CD14-positive monocyte (primary cell): Measurements from ENCODE around the gene TGFB1I1. TPM values are rescaled to one million over a fixed set of nuclear protein-coding genes. Genes with fewer than 3 reads are reported as not detected.
"Not testable (repeated sequence)": the region's sequence is repeated elsewhere in the genome, so short reads cannot be mapped to it uniquely, and the experiment has no call there.

ENCODE experiments used
- DNase-seq, 3 donors: peaks; one replicate each; pipeline ENCODE4 v3.0.0-alpha.2; 2011 to 2022
- H2AFZ ChIP-seq: 2 replicates; pipeline ENCODE4 v1.6.0; 2012; ENCODE audit warnings: mild to moderate bottlenecking, low read depth, low read length, inconsistent platforms; ENCODE audit not compliant: insufficient read depth, poor library complexity, severe bottlenecking
- H3K27ac ChIP-seq, 2 donors: 1 replicate in 1 of 2; 2 replicates in 1 of 2; pipeline ENCODE4 v1.5.1; 2012 to 2013; ENCODE audit warnings: low read length in 2 of 2, control low read depth in 1 of 2, inconsistent platforms in 1 of 2, low read depth in 1 of 2, mild to moderate bottlenecking in 1 of 2
- H3K27me3 ChIP-seq, 2 donors: one replicate each; pipeline versions ENCODE4 v1.6.0 to v1.6.1; 2011 to 2013; ENCODE audit warnings: low read length in 2 of 2; ENCODE audit not compliant: control insufficient read depth in 2 of 2, insufficient read depth in 2 of 2
- H3K36me3 ChIP-seq, 2 donors: replicated peaks in 1 of 2; 1 replicate in 1 of 2; 2 replicates in 1 of 2; pipeline versions ENCODE4 v1.5.1 to v1.6.1; 2012 to 2013; ENCODE audit warnings: low read length in 2 of 2, control low read depth in 1 of 2, inconsistent platforms in 1 of 2, mild to moderate bottlenecking in 1 of 2; ENCODE audit not compliant: insufficient read depth in 2 of 2, control insufficient read depth in 1 of 2
- H3K4me1 ChIP-seq, 2 donors: 1 replicate in 1 of 2; 2 replicates in 1 of 2; pipeline versions ENCODE4 v1.5.1 to v1.6.1; 2012 to 2013; ENCODE audit warnings: low read length in 2 of 2, control low read depth in 1 of 2, inconsistent platforms in 1 of 2, mild to moderate bottlenecking in 1 of 2, moderate library complexity in 1 of 2; ENCODE audit not compliant: insufficient read depth in 2 of 2, control insufficient read depth in 1 of 2
- H3K4me2 ChIP-seq: replicated peaks from 2 replicates; pipeline ENCODE3; 2012; ENCODE audit warnings: low read length, moderate library complexity, mild to moderate bottlenecking; ENCODE audit not compliant: poor library complexity, severe bottlenecking; ENCODE audit errors: extremely low read depth
- H3K4me3 ChIP-seq, 3 experiments: fragments of 200-600 bp in 1 of 3; sonication (generic) in 1 of 3; replicated peaks in 1 of 3; 1 replicate in 2 of 3; 2 replicates in 1 of 3; pipeline ENCODE4 v1.5.1; 2011 to 2013; ENCODE audit warnings: low read length in 3 of 3, mild to moderate bottlenecking in 3 of 3, control low read depth in 2 of 3, low read depth in 2 of 3, inconsistent platforms in 1 of 3, moderate library complexity in 1 of 3
- H3K79me2 ChIP-seq: 2 replicates; pipeline ENCODE4 v1.6.0; 2012; ENCODE audit warnings: mild to moderate bottlenecking, control low read depth, inconsistent platforms, low read length, moderate library complexity; ENCODE audit not compliant: insufficient read depth
- H3K9ac ChIP-seq: 2 replicates; pipeline ENCODE4 v1.6.0; 2017; ENCODE audit warnings: low read length, mild to moderate bottlenecking; ENCODE audit not compliant: insufficient read depth, poor library complexity, severe bottlenecking
- H3K9me3 ChIP-seq, 2 donors: replicated peaks in 1 of 2; 1 replicate in 1 of 2; 2 replicates in 1 of 2; pipeline versions ENCODE4 v1.5.1 to v1.6.1; 2012 to 2013; ENCODE audit warnings: low read length in 2 of 2, control low read depth in 1 of 2; ENCODE audit not compliant: control insufficient read depth in 1 of 2, insufficient read depth in 1 of 2
- H4K20me1 ChIP-seq: 2 replicates; pipeline ENCODE4 v1.6.0; 2012; ENCODE audit warnings: mild to moderate bottlenecking, low read length, control low read depth, moderate library complexity; ENCODE audit not compliant: insufficient read depth
- H3K27ac Mint-ChIP-seq, 7 donors: one replicate each; pipeline ENCODE4 v1.8.0; 2020; ENCODE audit warnings: mild to moderate bottlenecking in 7 of 7, mixed read lengths in 7 of 7, moderate library complexity in 6 of 7, inconsistent platforms in 2 of 7
- H3K27me3 Mint-ChIP-seq, 3 donors: one replicate each; pipeline ENCODE4 v1.8.0; 2021 to 2022; ENCODE audit warnings: low read depth in 3 of 3, mild to moderate bottlenecking in 3 of 3, mixed read lengths in 3 of 3, moderate library complexity in 3 of 3, inconsistent platforms in 1 of 3
- H3K36me3 Mint-ChIP-seq, 2 donors: one replicate each; pipeline ENCODE4 v1.8.0; 2020; ENCODE audit warnings: mixed read lengths in 2 of 2, inconsistent platforms in 1 of 2, mild to moderate bottlenecking in 1 of 2
- H3K4me1 Mint-ChIP-seq: one replicate; pipeline ENCODE4 v1.8.0; 2020; ENCODE audit warnings: mild to moderate bottlenecking, mixed read lengths
- H3K4me3 Mint-ChIP-seq, 2 donors: one replicate each; pipeline ENCODE4 v1.8.0; 2020; ENCODE audit warnings: mild to moderate bottlenecking in 2 of 2, mixed read lengths in 2 of 2, moderate library complexity in 1 of 2
- H3K9me3 Mint-ChIP-seq, 7 donors: one replicate each; pipeline ENCODE4 v1.8.0; 2020 to 2022; ENCODE audit warnings: mixed read lengths in 7 of 7, mild to moderate bottlenecking in 6 of 7, moderate library complexity in 6 of 7, inconsistent platforms in 2 of 7
- WGBS: methylation state at CpG from one replicate; pipeline ENCODE4 v1.1.5; 2013; ENCODE audit warnings: missing lambda C conversion rate; ENCODE audit not compliant: insufficient coverage; 5-methylcytosine and 5-hydroxymethylcytosine counted together
- intact Hi-C, 2 donors: fragments of 100-400 bp; cut with micrococcal nuclease; formaldehyde crosslinking; loops; one replicate each; pipeline versions ENCODE4 v1.15.0 to v1.15.1; 2023
- polyA plus RNA-seq, 3 donors: library from polyadenylated mRNA; depleted of rRNA in 1 of 3; unstranded in 2 of 3; stranded (reverse) in 1 of 3; fragments of 300-500 nt in 2 of 3; fragments of >200 nt in 1 of 3; fragmentation: Illumina TruSeq in 2 of 3; gene quantifications; 1 replicate in 2 of 3; 2 replicates in 1 of 3; pipeline ENCODE4 v1.2.3, GENCODE V29; 2012 to 2021
- TF ChIP-seq, protein P1 (sequence below): fragments of 200-600 bp; IDR thresholded peaks from one replicate; pipeline ENCODE4 v1.8.0; 2022; ENCODE audit warnings: antibody characterized with exemption, mild to moderate bottlenecking

Gene TGFB1I1
- polyA plus RNA-seq, 3 donors = 0.11 to 0.16 TPM; not detected in 1

DNA sequence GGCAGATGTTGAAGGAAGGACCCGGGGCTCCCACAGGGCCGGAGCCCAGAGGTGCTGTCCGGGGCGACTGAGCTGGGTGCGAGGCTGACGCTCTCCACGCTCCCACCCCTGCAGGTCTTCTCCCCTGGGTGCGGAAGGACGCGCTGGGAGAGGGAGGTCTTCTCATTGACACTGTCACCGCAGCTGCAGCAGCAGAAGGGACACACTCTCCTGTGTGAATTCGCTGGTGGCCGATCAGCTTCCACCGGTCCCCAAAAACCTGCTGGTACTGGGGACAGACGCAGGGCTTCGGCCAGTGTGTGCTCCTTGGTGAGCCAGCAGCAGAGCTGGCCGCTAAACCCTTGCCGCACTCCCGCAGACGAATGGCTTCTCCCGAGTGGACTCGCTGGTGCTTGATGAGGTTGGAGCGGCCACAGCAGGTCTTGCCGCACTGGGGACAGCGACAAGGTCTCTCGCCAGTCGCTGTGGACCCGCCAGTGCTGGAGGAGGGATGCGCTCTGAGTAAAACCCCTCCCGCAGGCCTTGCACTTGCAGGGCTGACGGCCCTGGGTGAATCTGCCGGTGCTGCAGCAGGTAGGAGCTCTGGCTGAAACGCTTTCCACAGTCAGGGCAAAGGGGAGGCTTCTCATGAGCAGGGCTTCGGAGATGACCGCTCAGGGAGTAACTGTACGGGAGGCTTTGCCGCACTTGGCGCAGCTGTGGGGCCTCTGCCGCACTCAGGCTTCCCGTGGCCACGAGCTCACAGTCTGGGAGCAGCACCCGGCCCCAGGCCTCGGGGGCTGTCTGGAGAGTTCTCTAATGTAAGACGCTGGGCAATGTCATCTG, 35.5 kb upstream of the TGFB1I1 start:
- Mint-ChIP-seq H3K27ac (no peak overlapping the region), H3K9me3 (peaks cover 0 to 2% (median 0%) of the 10 kb centered on the region in 7 donors), H3K27me3 (peaks cover 0 to 2% (median 0%) of the 10 kb centered on the region in 3 donors), H3K4me1 (no peaks in the 10 kb centered on the region), H3K36me3 (no peaks in the 10 kb centered on the region), H3K4me3 (no peak overlapping the region)
- Histone ChIP-seq H3K27me3 (no peaks in the 10 kb centered on the region), H3K4me2 (no peak overlapping the region), H3K9me3 (no peaks in the 10 kb centered on the region), H3K36me3 (no peaks in the 10 kb centered on the region), H4K20me1 (no peaks in the 10 kb centered on the region), H2AFZ (no peak overlapping the region), H3K4me3 (no peak overlapping the region), H3K79me2 (no peaks in the 10 kb centered on the region), H3K4me1 (no peaks in the 10 kb centered on the region), H3K27ac (no peak overlapping the region), H3K9ac (no peak overlapping the region)
- WGBS = 96% methylated on average over 39 of the region's 44 CpGs
- DNase-seq = no peak
- intact Hi-C loops = no loop called here
- TF ChIP-seq, protein P1, sequence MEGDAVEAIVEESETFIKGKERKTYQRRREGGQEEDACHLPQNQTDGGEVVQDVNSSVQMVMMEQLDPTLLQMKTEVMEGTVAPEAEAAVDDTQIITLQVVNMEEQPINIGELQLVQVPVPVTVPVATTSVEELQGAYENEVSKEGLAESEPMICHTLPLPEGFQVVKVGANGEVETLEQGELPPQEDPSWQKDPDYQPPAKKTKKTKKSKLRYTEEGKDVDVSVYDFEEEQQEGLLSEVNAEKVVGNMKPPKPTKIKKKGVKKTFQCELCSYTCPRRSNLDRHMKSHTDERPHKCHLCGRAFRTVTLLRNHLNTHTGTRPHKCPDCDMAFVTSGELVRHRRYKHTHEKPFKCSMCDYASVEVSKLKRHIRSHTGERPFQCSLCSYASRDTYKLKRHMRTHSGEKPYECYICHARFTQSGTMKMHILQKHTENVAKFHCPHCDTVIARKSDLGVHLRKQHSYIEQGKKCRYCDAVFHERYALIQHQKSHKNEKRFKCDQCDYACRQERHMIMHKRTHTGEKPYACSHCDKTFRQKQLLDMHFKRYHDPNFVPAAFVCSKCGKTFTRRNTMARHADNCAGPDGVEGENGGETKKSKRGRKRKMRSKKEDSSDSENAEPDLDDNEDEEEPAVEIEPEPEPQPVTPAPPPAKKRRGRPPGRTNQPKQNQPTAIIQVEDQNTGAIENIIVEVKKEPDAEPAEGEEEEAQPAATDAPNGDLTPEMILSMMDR = no peak

DNA sequence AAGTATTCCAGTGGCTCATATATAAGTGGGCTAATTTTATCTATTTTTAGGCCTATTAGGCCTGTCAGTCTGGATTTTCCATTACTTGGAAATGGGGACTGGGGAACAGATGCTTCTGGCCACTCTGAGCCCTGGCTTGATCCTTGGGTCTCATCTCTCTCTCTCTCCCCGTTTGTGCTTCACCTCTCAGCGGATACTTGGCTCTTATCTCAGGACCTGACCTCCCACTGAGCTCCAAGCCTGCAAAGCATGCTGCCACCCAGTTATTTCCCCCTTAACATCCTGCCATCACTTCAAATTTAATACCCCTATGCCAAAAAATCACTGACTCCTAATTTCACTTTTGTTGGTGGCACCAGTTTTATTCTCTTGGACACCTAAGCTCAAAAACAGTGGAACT, 33.5 kb upstream of the TGFB1I1 start:
- 91% methylated on average over 2 of the region's 2 CpGs for WGBS
- intact Hi-C loops = no loop called here
- no peak overlapping the region for H3K27ac Mint-ChIP-seq
- peaks cover 0 to 6% (median 4%) of the 10 kb centered on the region in 3 donors for H3K27me3 Mint-ChIP-seq
- Histone ChIP-seq H3K4me2 (no peak overlapping the region), H3K4me3 (no peak overlapping the region), H3K9me3 (no peaks in the 10 kb centered on the region), H3K27ac (no peak overlapping the region), H2AFZ (no peak overlapping the region), H3K79me2 (no peaks in the 10 kb centered on the region), H3K4me1 (peaks cover 0 to 4% of the 10 kb centered on the region in 2 donors), H3K36me3 (no peaks in the 10 kb centered on the region), H3K27me3 (no peaks in the 10 kb centered on the region), H4K20me1 (no peaks in the 10 kb centered on the region), H3K9ac (no peak overlapping the region)
- H3K9me3 Mint-ChIP-seq = peaks cover 0 to 5% (median 0%) of the 10 kb centered on the region in 7 donors
- TF ChIP-seq, protein P1 = no peak
- no peak overlapping the region for H3K4me3 Mint-ChIP-seq
- peaks cover 6% of the 10 kb centered on the region for H3K4me1 Mint-ChIP-seq
- no peak for DNase-seq
- no peaks in the 10 kb centered on the region for H3K36me3 Mint-ChIP-seq

DNA sequence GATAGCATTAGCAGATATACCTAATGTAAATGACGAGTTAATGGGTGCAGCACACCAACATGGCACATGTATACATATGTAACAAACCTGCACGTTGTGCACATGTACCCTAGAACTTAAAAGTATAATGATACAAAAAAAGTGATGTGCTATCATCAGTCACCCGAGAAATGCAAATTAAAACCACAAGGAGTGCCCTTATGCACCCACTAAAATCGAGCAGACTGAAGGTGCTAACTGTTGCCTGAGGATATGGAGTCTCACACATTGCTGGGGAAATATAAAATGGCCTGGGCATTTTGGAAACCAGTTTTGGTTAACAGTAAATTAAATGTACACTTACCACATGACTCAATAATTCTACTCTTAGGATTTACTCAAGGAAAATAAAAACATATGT, 32.9 kb upstream of the TGFB1I1 start:
- H3K79me2 ChIP-seq, H3K4me1 ChIP-seq, H3K27me3 Mint-ChIP-seq, H3K9me3 Mint-ChIP-seq, H3K36me3 ChIP-seq, H3K4me1 Mint-ChIP-seq, DNase-seq, H3K27ac ChIP-seq, intact Hi-C loops, H4K20me1 ChIP-seq, H3K4me2 ChIP-seq, H3K27me3 ChIP-seq, H3K4me3 Mint-ChIP-seq, H3K36me3 Mint-ChIP-seq, H3K4me3 ChIP-seq, H2AFZ ChIP-seq, H3K9me3 ChIP-seq, H3K27ac Mint-ChIP-seq, H3K9ac ChIP-seq: not testable (repeated sequence)
- no CpG with 5 or more reads among the region's 4 CpGs for WGBS
